ENCODE results near the gene ACER3.

GRCh38 chr11:76838678-76839068 lies 22.0 kb upstream of the ACER3 start:
- TF ChIP-seq POLR2A (IDR thresholded peaks at IDR 0.05) (no peak), CTCF (IDR thresholded peaks at IDR 0.05 in 4 of 5, conservative IDR thresholded peaks at IDR 0.05 in 1 of 5) (peak in 1 of 5 experiments; percentile 10)
